ENCODE measurements around the gene PPP1R15B. TPM values are rescaled to one million over a fixed set of nuclear protein-coding genes. Genes with fewer than 3 reads are reported as not detected.

Gene PPP1R15B
- total RNA-seq, 2 donors from 2014 or later = 44.8 to 79.2 TPM

- Mint-ChIP-seq H3K27me3 (ENCODE audit: insufficient read depth) (no peaks in the 10 kb centered on the region), H3K36me3 (ENCODE audit: low read depth) (peaks cover 39% of the 10 kb centered on the region)
- no peak for TF ChIP-seq CTCF (conservative IDR thresholded peaks at IDR 0.05)
These were observed 9.9 kb downstream of the PPP1R15B start for GRCh38 chr1:204401730-204402129.

DNA sequence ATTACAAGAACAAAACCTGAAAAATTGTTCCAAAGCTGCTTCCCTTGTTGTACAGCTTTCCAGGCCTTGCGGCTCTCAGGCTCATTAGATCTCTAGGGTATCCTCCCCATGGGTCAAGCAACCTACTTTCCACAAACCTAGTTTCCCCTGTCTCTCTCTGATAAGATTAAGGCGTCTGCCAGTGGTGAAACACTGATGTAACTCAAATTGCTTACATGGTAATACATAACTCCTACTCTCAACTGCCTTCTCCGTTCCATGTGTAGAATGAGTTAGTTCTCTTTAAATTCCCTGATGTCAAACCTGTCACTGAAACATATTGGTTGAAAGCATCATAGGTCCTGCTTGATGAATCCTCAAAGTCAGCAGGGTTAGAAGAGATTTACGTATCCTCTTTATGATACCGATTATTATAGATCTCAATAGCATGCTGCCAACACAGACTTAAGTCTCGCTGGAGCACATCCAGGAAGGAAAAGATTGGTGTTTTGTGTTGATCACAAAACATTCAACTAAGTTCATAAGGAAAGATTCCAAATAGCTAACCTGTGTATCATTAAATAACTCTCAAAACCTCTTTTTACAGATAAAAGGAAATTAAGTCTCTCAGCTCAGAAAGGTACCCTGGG, 10.6 kb downstream of the PPP1R15B start:
- Mint-ChIP-seq H3K27me3 (ENCODE audit: insufficient read depth) (no peaks in the 10 kb centered on the region), H3K4me3 (no peak overlapping the region), H3K36me3 (ENCODE audit: low read depth) (peaks cover 38% of the 10 kb centered on the region), H3K4me1 (peaks cover 2% of the 10 kb centered on the region), H3K9me3 (peaks cover 1% of the 10 kb centered on the region), H3K27ac (no peak overlapping the region)
- H3K4me3 ChIP-seq (ENCODE audit: low read length) = no peak overlapping the region
- no peaks in the 10 kb centered on the region for H3K4me1 ChIP-seq (ENCODE audit: control insufficient read depth, insufficient read depth, low read length)
- no peaks in the 10 kb centered on the region for H3K27me3 ChIP-seq (ENCODE audit: control insufficient read depth, insufficient read depth, low read length, poor library complexity, severe bottlenecking)
- DNase-seq = no peak
- peaks cover 75% of the 10 kb centered on the region for H3K36me3 ChIP-seq (ENCODE audit: control insufficient read depth, insufficient read depth, low read length)
- no peak for TF ChIP-seq CTCF (conservative IDR thresholded peaks at IDR 0.05)
- no peak overlapping the region for H3K27ac ChIP-seq (ENCODE audit: low read depth, low read length)
- WGBS, 2 experiments (ENCODE audit: insufficient coverage in 1 of 2, insufficient read length in 1 of 2) = 85 to 92% methylated on average over 3 to 6 of the region's 6 CpGs
- peaks cover 1% of the 10 kb centered on the region for H3K9me3 ChIP-seq (ENCODE audit: control insufficient read depth, low read length)
- H3K9ac ChIP-seq (ENCODE audit: extremely low read depth, low read length, poor library complexity, severe bottlenecking) = no peak overlapping the region

More at GRCh38 chr1:204401730-204402129, 9.9 kb downstream of the PPP1R15B start:
- Histone ChIP-seq H3K9ac (ENCODE audit: extremely low read depth, low read length, poor library complexity, severe bottlenecking) (no peak overlapping the region), H3K27me3 (ENCODE audit: control insufficient read depth, insufficient read depth, low read length, poor library complexity, severe bottlenecking) (no peaks in the 10 kb centered on the region), H3K9me3 (ENCODE audit: control insufficient read depth, low read length) (no peaks in the 10 kb centered on the region), H3K27ac (ENCODE audit: low read depth, low read length) (no peak overlapping the region), H3K36me3 (ENCODE audit: control insufficient read depth, insufficient read depth, low read length) (peaks cover 77% of the 10 kb centered on the region), H3K4me1 (ENCODE audit: control insufficient read depth, insufficient read depth, low read length) (no peaks in the 10 kb centered on the region), H3K4me3 (ENCODE audit: low read length) (no peak overlapping the region)
- DNase-seq = peak; percentile 21
- WGBS, 2 experiments (ENCODE audit: insufficient coverage in 1 of 2, insufficient read length in 1 of 2) = 95 to 100% methylated on average over 1 to 3 of the region's 3 CpGs
- H3K4me1 Mint-ChIP-seq = peaks cover 4% of the 10 kb centered on the region
- no peak overlapping the region for H3K4me3 Mint-ChIP-seq
- H3K27ac Mint-ChIP-seq = no peak overlapping the region
- no peaks in the 10 kb centered on the region for H3K9me3 Mint-ChIP-seq

GRCh38 chr1:204398197-204399125, 13.2 kb downstream of the PPP1R15B start:
- WGBS, 2 experiments (ENCODE audit: insufficient coverage in 1 of 2, insufficient read length in 1 of 2) = 78% methylated on average over 6 of the region's 7 CpGs; no CpG with 5 or more reads in 1 of the 2 experiments
- peak; percentile 95 for TF ChIP-seq CTCF (conservative IDR thresholded peaks at IDR 0.05)
- Histone ChIP-seq H3K4me3 (ENCODE audit: low read length) (no peak overlapping the region), H3K9me3 (ENCODE audit: control insufficient read depth, low read length) (peaks cover 4% of the 10 kb centered on the region), H3K9ac (ENCODE audit: extremely low read depth, low read length, poor library complexity, severe bottlenecking) (no peak overlapping the region), H3K27ac (ENCODE audit: low read depth, low read length) (no peak overlapping the region), H3K27me3 (ENCODE audit: control insufficient read depth, insufficient read depth, low read length, poor library complexity, severe bottlenecking) (no peaks in the 10 kb centered on the region), H3K36me3 (ENCODE audit: control insufficient read depth, insufficient read depth, low read length) (peaks cover 49% of the 10 kb centered on the region), H3K4me1 (ENCODE audit: control insufficient read depth, insufficient read depth, low read length) (no peaks in the 10 kb centered on the region)
- H3K4me1 Mint-ChIP-seq = no peaks in the 10 kb centered on the region
- H3K36me3 Mint-ChIP-seq (ENCODE audit: low read depth) = peaks cover 22% of the 10 kb centered on the region
- DNase-seq = peak; percentile 94
- peaks cover 3% of the 10 kb centered on the region for H3K9me3 Mint-ChIP-seq
- no peak overlapping the region for H3K27ac Mint-ChIP-seq
- H3K27me3 Mint-ChIP-seq (ENCODE audit: insufficient read depth) = no peaks in the 10 kb centered on the region
- H3K4me3 Mint-ChIP-seq = no peak overlapping the region
